ENCODE results near the gene KMT2D.
"Not testable (repeated sequence)": the region's sequence is repeated elsewhere in the genome, so short reads cannot be mapped to it uniquely, and the experiment has no call there.

Gene KMT2D

DNA sequence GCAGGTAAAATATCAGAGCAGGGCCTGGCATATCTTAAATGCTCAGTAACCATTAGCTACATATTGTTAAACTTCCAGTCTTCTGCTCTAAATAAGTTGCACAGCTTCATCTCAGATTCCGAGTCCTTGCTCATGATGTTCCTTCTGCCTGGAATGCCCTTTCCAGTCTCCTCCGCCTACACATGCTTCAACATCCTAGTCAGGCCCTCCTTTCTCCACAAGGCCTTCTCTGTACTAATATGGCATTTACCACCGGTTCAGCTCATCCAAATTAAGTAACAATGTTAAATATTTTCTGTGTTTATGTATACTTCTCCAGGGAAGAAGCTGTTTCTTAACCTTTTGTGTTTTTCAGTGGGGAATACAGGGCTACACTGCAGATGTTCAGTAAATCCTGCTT, 25.5 kb upstream of the KMT2D start:
- DNase-seq: no peak

DNA sequence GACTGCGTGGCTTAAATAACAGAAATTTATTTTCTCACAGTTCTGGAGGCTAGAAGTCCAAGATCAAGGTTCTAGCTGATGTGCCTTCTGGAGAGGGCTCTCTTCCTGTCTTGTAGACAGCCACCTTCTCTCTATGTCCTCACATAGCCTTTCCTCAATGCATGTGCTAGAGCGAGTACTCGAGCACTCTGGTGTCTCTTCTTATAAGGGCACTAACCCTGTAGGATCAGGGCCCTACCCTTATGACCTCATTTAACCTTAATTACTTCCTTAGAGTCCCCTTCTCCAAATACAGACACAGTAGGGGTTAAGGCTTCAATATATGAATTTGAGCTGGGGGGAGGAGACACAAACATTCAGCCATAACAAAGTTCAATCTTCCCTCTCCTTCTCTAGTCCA, 23.8 kb upstream of the KMT2D start:
- DNase-seq: no peak

DNA sequence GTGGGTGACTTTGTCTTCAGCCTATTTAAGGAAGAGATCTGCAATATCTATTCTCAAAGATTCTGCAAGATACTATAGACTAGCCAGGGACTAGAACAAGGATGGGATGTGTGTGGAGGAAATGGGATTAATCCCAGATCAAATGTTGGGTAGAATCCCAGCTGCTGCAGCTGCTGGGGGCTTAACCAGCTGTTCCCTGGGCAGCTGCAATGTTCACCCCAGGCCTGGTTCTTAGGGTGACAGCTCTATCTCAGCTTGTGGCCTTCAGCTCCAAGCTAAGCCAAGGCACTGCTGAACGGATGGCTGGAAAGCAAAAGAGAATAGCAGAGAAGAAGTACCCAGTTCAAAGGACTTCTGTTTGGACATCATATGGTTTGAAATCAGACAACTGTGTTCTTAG, 19.2 kb upstream of the KMT2D start:
- no peak for DNase-seq

DNA sequence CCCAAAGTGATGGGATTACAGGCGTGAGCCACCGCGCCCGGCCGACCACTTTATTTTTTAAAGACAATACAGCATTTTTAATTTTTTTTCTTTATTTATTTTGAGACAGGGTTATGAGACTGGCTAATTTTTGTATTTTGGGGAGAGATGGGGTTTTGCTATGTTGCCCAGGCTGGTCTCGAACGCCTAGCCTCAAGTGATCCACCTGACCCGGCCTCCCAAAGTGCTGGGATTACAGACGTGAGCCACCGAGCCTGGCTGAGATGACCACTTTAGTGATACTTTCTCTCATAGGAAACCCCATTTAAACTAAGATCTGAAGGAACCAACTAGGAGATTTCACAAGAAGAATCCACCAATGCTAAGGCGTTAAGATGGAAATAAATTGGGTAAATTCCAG, 10.4 kb upstream of the KMT2D start:
- DNase-seq: no peak

DNA sequence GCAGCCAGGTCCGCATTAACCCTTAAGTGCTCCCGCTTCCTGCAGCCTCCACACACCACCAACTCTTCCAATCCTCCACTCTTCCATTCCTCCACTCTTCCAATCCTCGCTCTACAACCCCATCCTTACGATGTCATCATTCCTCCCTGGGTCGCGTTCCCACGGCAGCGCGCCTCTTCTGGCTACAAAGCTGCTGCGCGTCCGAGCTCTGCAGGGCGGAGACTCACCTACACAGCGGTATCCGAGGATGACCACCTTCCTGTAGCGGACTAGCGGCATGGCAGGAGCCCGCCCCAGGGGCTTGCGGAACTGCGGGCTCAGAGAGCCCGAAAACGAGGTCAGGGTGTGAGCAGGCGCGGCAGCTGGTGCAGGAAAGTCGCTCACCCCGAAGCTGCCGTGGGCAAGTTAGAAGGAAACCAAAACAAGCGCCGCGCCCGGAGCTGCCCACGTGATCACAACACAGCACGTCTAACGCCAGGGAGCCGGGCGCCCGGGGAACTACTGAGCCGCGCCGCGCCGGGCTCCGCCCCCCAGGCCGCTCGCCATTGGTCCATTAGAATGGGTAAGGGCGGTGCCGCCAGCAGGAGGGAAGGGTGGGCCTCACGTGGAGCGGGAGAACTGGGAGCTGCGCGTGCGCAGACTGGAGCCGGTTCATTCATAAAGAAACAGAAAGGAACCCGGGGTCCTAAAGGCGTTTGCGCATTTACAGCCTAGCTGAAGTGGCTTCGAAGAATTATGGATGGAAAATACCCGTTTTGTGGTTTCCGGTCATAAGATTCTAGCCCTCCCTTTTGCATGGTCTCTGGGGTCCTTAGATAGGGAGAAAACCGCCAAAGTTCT, 9.1 kb upstream of the KMT2D start, which contains the start of gene RHEBL1:
Gene RHEBL1 (minus strand): TSS at position 473 of the 840 bp plus-strand sequence. CDS start 194 bp downstream, at position 279.
- peak; percentile 74 for DNase-seq

DNA sequence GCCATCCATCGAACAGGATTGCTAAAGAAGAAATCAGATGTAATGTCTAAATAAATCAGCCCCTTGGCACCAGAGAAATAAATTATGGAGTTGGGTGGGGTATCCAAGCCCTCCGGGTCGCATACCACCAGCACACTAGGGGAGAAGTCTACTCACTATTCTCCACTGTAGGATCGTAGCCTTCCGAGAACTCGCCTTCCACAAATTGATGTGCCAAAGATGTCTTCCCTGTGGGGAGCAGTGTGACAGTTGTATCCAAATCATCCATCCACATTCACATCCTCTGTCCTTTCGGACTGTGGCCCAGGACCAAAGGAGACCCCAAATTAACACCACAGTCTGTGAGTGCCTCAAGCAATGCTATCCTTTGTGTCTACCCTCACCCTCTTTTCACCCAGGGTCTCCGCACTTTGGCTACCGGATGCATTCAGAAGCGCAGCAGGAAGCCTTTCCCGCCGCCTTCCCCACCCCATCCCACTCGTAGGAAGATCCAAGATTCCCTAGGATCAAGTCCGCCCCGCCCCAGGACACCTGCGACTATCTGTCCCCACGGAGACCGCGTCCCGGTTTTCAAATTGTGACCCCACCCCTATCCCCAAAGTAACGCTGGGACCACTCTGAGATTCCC, 8.4 kb upstream of the KMT2D start:
- DNase-seq: no peak

DNA sequence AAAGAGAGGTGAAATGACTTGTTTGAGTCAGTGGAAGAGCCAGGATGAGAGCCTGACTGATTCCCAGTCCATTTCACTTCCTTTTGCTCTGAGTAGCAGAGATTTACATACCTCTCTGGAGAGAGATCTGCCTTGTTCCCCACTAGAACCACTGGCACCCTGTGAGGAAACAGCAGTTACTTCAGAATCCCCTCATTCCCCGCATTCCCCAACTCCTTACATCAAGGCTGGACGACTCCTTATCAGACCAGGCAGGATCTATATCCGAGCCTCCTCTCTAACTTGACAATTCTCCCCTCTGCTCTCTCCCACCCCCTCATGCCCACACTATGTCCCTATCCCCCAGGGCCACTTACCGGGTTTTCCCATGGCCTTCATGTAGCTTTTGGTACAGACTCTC, 5.5 kb upstream of the KMT2D start:
- DNase-seq: no peak

DNA sequence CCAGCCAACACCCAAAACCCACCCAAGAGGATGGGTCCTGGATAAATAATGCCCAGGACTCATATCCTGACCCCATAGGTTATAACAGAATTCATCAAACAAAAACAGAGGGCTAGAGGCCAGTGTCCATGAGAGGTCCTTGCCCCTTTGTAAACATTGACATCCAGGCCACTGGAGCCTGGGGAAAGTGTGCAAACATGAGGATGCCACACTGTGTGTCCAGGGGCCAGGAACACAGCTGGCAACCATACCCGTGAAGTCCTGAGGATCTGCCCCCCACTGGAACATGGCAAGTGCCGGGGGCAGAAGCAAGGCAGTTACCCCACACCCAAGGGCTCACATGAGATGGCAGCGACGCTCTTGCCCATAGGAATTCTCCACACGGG, 4.2 kb upstream of the KMT2D start:
- DNase-seq: no peak

DNA sequence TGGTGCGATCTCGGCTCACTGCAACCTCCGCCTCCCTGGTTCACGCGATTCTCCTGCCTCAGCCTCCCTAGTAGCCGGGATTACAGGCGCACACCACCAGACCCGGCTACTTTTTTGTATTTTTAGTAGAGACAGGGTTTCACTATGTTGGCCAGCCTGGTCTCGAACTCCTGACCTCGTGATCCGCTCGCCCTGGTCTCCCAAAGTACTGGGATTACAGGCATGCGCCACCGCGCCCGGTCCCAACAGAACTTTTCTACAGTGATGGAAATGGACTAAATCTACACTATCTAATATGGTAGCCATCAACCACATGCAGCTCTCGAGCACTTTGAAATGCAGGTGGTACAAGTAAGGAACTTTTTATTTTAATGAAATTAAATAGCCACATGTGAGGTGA, 1.3 kb upstream of the KMT2D start:
- not testable (repeated sequence) for DNase-seq

DNA sequence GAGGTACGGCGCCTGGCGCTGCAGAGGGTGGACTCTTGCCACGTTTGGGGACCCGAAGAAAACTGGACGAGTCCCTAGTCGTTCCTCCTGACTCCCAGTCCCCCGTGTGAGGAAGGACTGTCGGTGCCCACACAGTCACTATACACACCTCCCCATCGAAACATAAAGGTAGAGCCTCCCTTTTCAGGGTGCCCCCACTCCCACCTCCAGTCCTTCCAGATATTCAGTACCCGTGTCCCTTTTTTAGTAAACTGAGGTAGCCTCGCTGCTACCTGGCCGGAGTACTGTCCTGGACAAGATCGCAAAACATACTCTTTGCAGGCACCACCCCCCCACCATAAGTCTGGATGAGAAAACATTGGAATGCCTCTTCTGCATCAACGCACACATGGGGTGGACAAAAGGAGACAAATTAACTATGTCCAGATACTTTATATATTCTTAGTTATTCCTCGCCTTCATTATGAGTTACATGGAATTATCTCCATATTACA, 610 bp upstream of the KMT2D start:
- DNase-seq: no peak

DNA sequence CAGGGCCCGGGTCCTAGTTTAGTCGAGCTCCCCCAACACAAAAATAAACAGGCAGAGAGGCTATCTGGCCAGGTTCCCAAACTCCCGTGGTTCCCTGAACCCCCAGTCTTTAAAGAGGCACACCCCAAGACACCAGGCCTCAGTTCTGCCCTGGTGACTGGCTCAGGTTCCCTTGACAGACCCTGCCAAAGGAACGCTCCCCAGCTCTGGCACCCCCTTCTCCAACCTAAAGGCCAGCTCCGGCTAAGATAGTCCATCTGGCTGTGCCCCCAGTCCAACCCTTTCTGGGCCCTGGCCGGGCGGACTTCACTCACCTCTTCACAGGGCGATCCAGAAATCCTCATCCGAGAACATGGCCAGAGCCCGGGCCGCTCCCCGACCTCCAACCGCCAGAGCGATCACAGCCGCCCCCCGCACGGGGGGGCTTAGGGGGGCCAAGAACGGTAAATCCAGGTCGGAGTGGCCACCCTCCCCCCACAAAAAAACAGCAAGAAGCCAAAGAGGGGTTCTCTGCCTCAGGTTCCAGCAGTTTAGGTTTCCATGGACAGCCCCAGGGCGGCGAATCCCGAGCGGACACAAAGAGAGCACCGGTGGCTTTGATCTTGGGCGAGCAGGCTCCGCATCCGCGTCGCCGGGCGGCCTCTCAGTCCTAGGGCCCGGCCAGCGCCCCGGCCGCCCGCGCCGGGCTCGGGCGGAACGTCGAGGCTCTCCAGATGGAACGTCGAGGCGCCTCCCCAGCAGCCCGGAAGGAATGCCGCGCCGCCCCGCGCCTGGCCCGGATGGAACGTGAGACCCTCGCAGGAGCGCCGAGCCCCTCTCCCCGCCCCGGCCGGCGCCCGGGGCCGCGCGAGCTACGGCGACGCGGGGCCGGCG, 1.1 kb downstream of the KMT2D start:
- DNase-seq: no peak

DNA sequence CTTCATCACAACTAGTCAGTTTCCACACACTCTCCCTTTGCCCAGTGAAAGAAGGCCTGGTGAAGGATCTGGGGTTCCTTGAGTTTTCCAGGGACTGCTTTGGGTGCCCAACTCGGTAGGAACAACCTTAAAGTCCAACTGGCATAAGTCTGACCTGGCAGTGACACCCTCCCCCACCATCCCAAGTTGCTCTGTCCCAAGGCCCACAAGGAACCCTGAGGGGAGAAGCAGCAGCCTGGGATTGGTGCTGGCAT, 1.6 kb downstream of the KMT2D start:
- DNase-seq: no peak

DNA sequence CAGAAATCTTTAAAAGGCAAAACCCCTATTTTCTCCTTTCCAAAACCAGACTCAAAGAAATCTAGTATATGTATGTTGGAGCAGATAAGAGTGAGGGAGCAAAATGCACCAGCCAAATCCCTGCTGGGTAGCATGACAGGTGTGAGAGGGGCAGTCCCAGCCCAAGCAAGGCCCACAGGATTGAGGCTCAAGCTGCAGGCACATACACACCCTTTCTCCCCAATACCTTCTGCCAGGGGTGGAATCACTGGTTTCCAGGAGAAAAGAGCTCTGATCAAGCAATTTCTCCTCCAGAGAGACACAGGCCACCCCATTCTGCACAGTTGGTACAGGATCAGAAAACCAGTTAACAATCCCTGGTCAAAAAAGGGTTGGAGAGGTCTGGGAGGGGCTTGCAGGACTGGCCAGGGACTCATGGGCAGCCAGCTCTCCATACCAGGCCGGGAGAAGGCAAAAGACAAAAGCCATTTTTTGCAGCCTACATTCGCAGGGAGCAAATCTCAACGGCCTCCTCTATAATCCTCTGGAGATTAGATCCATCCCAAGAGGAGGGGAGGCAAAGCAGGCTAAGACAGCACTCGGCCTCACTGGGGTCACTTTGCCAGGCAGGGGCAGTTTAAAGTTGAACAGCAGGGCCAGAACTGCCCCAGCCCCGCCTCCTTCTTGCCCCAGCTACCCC, 2.1 kb downstream of the KMT2D start:
- no peak for DNase-seq

DNA sequence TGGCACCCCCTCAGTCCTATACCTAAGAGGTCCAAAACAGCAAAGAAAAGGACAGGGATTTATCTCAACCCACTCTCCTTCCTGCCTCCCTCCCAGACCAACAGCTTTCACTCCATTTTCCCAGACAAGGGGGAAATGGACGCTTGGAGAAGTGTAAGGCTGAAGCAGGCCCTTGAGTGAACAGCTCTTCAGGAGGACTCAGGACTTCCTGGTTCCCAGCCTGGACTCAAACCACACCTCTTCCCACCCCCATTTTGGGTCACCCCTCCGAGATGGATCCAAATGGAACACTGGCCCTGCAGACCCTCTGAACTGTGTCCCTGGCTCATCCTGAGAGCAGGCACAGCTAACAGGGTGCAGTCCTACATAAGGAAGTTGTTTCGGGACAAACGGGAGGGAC, 2.7 kb downstream of the KMT2D start:
- DNase-seq: no peak

DNA sequence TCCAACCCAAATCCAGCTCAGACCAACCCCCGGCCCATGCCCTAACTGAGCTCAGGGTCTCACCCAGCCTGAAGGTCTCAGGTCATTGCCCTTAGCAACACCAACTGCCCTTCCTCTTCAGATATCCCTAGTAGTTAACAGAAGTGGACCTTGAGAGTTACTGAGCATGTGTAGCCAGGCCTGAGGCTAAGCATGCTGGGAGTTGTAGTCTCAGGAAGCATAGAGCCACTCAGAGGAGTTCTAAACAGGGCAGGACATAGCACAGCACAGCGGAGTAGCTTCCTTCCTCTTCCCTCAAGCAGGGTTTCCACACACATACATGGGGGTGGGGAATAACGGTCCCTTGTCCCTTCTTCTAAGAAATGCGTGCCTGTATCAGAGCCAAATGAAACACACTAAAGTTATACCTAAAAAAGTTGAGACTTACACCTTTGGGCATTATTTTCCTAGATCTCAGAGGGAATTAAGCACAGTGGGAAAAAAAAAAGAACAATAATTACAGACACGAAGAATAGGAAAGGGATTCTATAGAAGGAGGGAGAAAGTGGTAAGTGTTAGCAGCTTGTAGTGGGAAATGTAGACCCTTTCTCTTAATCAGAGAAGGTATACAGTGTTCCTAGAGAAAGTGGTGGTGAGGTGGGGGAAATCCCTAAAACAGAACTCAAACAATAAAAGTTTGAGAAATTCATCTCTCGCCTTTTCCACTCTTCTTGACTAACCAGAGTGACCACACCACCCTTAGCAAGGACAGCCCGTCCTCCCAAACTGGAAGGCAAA, 4.4 kb downstream of the KMT2D start:
- DNase-seq: no peak

DNA sequence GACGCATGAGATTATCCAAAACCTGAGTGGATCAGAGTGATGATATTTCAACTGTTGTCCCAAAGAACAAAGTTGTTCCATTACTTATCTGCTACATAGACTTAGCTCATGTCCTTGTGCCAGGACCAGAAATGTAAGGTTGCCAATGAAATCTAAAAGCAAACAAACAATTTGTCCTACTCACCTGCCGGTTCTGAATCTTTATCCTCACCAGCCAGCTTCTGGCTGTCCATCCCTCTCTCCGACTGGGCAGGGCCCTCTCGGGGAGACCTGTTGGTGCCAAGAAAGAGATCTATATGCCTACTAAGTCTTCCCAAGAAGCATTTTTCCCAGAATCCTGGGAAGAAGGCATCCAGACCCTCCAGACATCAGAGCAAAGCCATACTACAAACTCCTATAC, 5.5 kb downstream of the KMT2D start:
- DNase-seq: no peak

DNA sequence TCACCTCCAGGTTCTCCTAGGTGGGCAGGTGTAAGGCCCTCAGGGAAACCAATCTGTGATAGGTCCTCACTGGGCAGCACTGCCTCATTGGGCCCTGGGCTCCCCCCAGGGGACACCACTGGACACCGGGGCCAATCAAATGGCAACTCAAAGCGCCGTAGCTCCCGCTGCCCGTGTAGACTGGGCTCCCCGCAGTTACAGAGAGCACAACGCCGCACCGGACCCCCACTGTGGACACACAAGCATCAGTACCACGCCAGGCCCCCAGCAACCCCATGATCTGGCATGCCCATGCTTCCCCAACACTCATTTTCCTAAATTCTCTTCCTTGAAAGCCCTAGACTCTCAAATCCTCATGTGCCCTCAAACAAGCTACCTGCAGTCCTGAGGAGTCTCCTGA, 6.1 kb downstream of the KMT2D start:
- no peak for DNase-seq

DNA sequence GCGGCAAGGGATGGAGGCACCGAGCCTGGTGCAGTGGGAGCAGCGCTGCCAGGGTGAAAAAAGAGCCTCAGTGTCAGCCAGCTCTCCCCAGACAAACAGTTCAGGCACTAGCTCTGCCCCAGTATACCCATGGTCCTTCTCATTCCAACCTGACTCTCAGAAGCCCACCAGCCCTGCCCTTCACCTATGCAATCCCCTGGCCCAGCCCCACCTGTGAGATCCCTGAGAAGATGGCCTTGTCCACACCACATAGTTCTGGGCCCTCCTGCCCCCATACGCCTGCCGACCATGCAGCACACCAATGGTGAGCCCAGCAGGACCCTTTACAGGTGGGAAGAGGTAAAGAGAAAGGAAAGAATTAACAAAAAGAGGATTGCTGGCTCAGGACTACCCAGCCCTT, 6.5 kb downstream of the KMT2D start:
- no peak for DNase-seq

DNA sequence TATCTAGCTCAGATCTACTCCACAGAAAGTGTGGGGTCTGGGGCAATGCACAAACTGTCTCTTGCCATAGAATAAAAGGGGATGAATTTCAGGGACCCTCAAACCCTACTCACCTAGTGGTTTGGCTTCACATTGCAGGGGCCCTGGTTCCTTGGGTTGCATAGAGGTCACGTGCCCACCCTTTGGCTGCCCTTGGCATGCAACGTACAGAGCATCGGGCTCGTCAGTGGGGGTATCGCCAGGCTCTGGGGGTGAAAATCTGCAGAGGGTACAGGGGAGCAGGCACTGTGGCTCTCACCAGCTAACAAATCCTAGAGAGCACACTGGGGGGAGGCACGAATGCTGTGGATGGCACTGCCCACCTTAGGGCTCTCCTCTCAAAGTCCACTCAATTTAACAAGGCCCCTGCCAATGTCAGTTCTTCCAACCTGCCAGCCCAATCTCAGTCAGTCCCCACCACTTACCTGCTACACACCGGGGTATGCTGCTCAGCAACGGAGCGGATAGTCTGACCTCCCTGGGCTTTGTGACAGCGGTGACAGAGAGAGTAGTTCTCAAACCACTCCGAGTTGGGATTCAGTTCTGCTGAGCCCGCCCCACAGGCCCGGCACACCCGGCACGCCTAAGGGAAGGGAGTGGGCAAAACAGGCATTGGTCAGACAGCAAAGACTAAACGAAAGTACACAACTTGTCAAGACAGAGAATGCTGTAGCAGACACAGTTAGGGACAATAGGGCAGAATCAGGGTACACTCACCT, 8.0 kb downstream of the KMT2D start:
- no peak for DNase-seq

DNA sequence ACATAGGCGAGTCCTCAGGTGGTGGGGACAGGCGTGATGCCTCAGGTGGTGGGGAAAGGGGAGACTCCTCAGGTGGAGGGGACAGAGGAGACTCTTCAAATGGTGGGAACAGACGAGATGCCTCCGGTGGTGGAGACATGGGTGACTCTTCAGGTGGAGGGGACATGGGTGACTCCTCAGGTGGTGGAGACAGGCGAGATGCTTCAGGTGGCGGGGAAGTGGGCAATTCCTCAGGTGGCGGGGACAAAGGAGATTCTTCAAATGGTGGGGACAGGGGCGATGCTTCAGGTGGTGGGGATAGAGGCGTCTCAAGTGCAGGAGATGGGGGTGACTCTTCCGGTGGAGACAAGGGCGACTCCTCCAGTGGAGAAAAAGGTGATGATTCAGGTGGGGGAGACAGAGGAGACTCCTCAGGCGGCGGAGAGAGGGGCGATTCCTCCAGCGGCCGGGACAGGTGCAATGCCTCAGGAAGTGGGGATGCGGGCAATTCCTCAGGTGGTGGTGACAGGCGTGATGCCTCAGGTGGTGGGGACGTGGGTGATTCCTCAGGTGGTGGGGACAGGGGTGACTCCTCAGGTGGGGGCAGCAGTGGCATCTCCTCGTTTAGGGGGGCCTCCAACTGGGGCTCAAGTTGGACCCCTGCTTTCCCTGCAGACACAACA, 8.7 kb downstream of the KMT2D start:
- no peak for DNase-seq

DNA sequence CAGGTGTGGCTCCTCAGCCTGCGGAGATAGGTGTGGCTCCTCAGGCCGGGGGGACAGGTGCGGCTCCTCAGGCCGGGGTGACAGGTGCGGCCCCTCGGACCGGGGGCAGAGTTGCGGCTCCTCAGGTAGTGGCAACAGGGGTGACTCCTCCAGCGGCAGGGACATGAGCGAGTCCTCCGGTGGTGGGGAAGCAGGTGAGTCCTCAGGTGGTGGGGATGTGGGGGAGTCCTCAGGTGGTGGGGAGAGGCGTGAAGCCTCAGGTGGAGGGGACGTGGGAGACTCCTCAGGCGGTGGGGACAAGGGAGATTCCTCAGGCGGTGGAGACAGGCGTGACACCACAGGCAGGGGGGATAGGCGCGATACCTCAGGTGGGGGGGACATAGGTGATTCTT, 9.2 kb downstream of the KMT2D start:
- no peak for DNase-seq
